Glomerular visceral epithelial cell (primary cell): Measurements from ENCODE around the gene RNF215.

Source experiments
- DNase-seq: peaks from one replicate; pipeline ENCODE4 v3.0.0-alpha.2; 2016; ENCODE audit errors: extremely low spot score

The RNF215 gene

GRCh38 chr22:30332994-30333706 is 54.1 kb downstream of the RNF215 start:
- no peak for DNase-seq

GRCh38 chr22:30332551-30332950 is 54.7 kb downstream of the RNF215 start:
- DNase-seq = no peak
